ENCODE results near the gene SERPING1. TPM values are rescaled to one million over a fixed set of nuclear protein-coding genes. Genes with fewer than 3 reads are reported as not detected.

SERPING1 gene
- total and polyA plus RNA-seq, 2 experiments from 2014 or later = 147 to 319 TPM

- WGBS, 2 experiments (ENCODE audit: low coverage in 1 of 2, low lambda C conversion rate in 2 of 2, missing lambda C conversion rate in 2 of 2) = 5 to 8% methylated on average over 9 to 10 of the region's 10 CpGs
- in situ Hi-C loops (cut with MboI) = no loop called here
- H3K4me1 ChIP-seq (ENCODE audit: insufficient read depth) = peaks cover 26% of the 10 kb centered on the region
- TF ChIP-seq EZH2phosphoT487 (IDR thresholded peaks at IDR 0.05; ENCODE audit: insufficient read depth, low read depth) = no peak
- TF ChIP-seq EZH2 (IDR thresholded peaks at IDR 0.05; ENCODE audit: insufficient read depth, poor library complexity, severe bottlenecking) = no peak
- no peak overlapping the region for H3K27ac ChIP-seq
- no peak overlapping the region for H3K4me2 ChIP-seq (ENCODE audit: unreplicated experiment)
- peaks cover 32% of the 10 kb centered on the region for H3F3A ChIP-seq (ENCODE audit: insufficient read depth)
- H3K36me3 ChIP-seq (ENCODE audit: low read depth) = no peaks in the 10 kb centered on the region
- peak; percentile 41 for DNase-seq
- H3K4me3 ChIP-seq = no peak overlapping the region
- no peaks in the 10 kb centered on the region for H3K9me2 ChIP-seq (ENCODE audit: insufficient read depth)
- no peaks in the 10 kb centered on the region for H3K9me3 ChIP-seq (ENCODE audit: low read depth)
- H3K9ac ChIP-seq = no peak overlapping the region
- no peaks in the 10 kb centered on the region; the same call in 1 of the 2 replicates for H3K79me2 ChIP-seq (ENCODE audit: insufficient read depth)
- no peaks in the 10 kb centered on the region; the same call in 1 of the 2 replicates for H4K20me1 ChIP-seq (ENCODE audit: insufficient read depth)
- H2AFZ ChIP-seq = no peak overlapping the region
- H3K27me3 ChIP-seq (replicated peaks; ENCODE audit: insufficient read depth) = no peaks in the 10 kb centered on the region
Measured at GRCh38 chr11:57647372-57647771, 49.9 kb downstream of the SERPING1 start.

- Histone ChIP-seq H3K9me3 (ENCODE audit: low read depth) (no peaks in the 10 kb centered on the region), H3K4me2 (ENCODE audit: unreplicated experiment) (peak overlapping the region; percentile 98), H3K27ac (no peak overlapping the region), H2AFZ (no peak overlapping the region), H3K27me3 (replicated peaks; ENCODE audit: insufficient read depth) (no peaks in the 10 kb centered on the region), H3K9ac (peak overlapping the region; percentile 70), H4K20me1 (ENCODE audit: insufficient read depth) (no peaks in the 10 kb centered on the region; the same call in 1 of the 2 replicates), H3K4me1 (ENCODE audit: insufficient read depth) (peaks cover 26% of the 10 kb centered on the region), H3K9me2 (ENCODE audit: insufficient read depth) (no peaks in the 10 kb centered on the region), H3K4me3 (peak overlapping the region; percentile 79), H3K36me3 (ENCODE audit: low read depth) (no peaks in the 10 kb centered on the region), H3F3A (ENCODE audit: insufficient read depth) (peaks cover 26% of the 10 kb centered on the region), H3K79me2 (ENCODE audit: insufficient read depth) (no peaks in the 10 kb centered on the region; the same call in 1 of the 2 replicates)
- in situ Hi-C loops (cut with MboI) = no loop called here
- no peak for TF ChIP-seq EZH2 (IDR thresholded peaks at IDR 0.05; ENCODE audit: insufficient read depth, poor library complexity, severe bottlenecking)
- no peak for TF ChIP-seq EZH2phosphoT487 (IDR thresholded peaks at IDR 0.05; ENCODE audit: insufficient read depth, low read depth)
- peak; percentile 60 for DNase-seq
- 22 to 25% methylated on average over 13 of the region's 13 CpGs for WGBS, 2 experiments (ENCODE audit: low coverage in 1 of 2, low lambda C conversion rate in 2 of 2, missing lambda C conversion rate in 2 of 2)
Measured at GRCh38 chr11:57647960-57648800, 50.7 kb downstream of the SERPING1 start.

- Histone ChIP-seq H2AFZ (no peak overlapping the region), H3K4me3 (peak overlapping the region; percentile 79), H3K79me2 (ENCODE audit: insufficient read depth) (no peaks in the 10 kb centered on the region), H3K4me1 (ENCODE audit: insufficient read depth) (peaks cover 26% of the 10 kb centered on the region), H3K9me3 (ENCODE audit: low read depth) (no peaks in the 10 kb centered on the region), H3K27ac (peak overlapping the region; percentile 38; the same call in 1 of the 2 replicates), H3K27me3 (replicated peaks; ENCODE audit: insufficient read depth) (no peaks in the 10 kb centered on the region), H3K36me3 (ENCODE audit: low read depth) (no peaks in the 10 kb centered on the region), H3K9me2 (ENCODE audit: insufficient read depth) (no peaks in the 10 kb centered on the region), H3K4me2 (ENCODE audit: unreplicated experiment) (peak overlapping the region; percentile 98), H3F3A (ENCODE audit: insufficient read depth) (peaks cover 17% of the 10 kb centered on the region), H4K20me1 (ENCODE audit: insufficient read depth) (no peaks in the 10 kb centered on the region; the same call in 1 of the 2 replicates), H3K9ac (peak overlapping the region; percentile 70)
- peak; percentile 68 for DNase-seq
- 4 to 5% methylated on average over 21 to 23 of the region's 23 CpGs for WGBS, 2 experiments (ENCODE audit: low coverage in 1 of 2, low lambda C conversion rate in 2 of 2, missing lambda C conversion rate in 2 of 2)
- in situ Hi-C loops (cut with MboI) = no loop called here
- TF ChIP-seq EZH2phosphoT487 (IDR thresholded peaks at IDR 0.05; ENCODE audit: insufficient read depth, low read depth) (no peak), EZH2 (IDR thresholded peaks at IDR 0.05; ENCODE audit: insufficient read depth, poor library complexity, severe bottlenecking) (no peak)
Measured at GRCh38 chr11:57648801-57649735, 51.6 kb downstream of the SERPING1 start.

Data from GM23248 (cell line).